NK-92 treated with Interleukin-12 subunit alpha and Interleukin-12 subunit beta, amount 100 ng/mL, for 24 hours (cell line): ENCODE results near the gene ADAMTSL1.

Experiments used
- DNase-seq: peaks from one replicate; lab custom pipeline; 2025; lab: John Stamatoyannopoulos, UW

ADAMTSL1 gene

DNA sequence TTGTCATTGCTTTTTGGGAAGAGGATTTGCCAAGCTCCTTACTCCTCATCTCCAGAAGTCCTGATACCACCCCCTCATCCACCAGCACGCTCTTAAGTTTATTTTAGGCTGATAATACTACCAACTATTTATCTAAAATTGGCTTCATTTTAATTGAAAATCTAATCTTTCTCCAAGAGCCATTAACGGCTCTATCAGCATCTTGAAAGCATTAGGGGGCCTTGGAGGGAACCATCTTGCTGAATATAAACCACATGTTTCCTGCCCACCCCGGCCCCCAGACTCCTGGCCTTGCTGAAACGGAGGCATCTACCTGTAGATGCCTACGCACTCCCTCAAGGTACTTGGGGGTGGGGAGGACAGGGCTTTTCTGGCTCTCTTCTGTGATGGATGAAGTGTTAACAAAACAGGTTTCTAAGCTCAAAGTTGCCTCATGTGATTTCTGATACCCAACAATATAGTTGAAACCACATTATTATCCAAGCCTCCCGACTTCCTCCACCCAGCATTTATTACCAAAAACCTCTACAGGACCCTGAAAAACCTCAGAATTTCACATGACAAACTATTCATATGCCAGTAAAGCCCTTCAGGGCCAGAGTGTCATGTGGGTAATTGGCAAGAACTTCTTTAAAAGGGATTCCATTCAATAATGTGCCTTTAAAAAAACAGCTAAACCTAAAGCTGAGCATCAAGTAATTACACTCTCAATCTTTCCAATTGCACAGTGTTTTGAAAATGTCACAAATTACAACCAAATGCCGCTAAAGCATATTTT lies 462.3 kb downstream of the ADAMTSL1 start:
- no peak for DNase-seq

DNA sequence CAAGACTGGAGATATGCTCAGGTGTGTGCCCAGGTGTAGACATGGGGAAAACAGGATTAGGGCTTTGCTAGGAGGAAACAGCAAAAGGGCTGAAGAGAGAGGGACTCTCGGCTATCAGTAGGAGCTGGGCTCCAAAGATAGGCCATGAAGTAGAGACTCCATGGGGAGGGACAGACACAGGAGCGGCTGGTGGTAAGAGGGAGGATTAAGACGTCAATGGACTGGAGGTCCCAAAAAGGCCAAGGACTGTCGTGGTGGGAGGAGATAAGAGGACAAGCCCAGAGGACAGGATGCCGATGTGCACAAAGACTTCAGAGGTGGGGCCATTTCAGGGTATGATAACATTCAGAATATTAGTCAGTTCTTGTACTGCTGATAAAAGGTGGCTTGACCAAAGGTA lies 466.0 kb downstream of the ADAMTSL1 start:
- no peak for DNase-seq

DNA sequence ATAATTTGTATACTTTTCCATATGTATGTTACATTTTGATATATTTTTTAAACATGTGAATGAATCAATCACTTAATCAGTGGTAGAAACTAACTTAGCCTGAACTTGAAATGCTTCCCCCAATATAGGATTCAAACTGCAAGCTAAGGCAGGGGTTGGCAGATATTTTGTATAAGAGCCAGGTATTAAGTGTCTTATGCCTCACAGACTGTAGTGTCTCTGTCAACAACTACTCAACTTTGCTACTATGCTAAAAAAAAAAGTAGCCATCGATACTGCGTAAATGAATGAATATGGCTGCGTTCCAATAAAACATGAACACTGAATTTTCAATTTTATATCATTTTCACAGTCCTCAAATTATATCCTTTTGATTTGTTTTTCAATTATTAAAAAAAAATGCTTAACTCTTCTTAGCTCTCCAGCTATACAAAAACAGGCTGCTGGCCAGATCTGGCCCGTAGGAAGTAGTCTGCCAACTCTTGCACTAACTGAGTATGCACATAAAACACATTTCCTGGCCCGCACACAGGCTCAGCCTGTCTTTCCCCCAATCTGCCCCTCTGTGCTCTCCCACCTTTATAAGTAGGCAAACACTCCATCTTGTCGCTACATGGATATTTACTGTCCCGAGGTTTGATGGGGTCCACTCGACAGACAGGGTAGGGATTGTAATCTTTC lies 467.2 kb downstream of the ADAMTSL1 start:
- DNase-seq = no peak

DNA sequence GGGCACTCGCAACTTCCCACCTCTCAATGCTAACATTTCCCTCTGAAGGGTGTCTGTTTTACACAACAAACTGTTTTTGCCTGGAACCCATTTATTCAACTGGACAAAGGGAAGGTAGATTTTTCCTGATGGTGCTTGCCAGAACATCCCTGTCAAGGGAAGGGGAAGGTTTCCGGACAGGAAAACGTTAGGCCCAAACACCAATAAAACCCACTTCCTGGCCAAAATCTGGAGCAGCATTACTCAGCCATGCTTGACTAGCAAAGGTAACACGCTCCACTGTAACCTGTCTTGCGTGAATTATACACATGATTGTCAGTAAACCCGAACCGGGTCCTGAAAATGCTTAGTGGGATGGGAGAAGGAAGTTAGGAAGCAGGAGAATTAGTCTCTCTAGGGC lies 468.8 kb downstream of the ADAMTSL1 start:
- DNase-seq = no peak

DNA sequence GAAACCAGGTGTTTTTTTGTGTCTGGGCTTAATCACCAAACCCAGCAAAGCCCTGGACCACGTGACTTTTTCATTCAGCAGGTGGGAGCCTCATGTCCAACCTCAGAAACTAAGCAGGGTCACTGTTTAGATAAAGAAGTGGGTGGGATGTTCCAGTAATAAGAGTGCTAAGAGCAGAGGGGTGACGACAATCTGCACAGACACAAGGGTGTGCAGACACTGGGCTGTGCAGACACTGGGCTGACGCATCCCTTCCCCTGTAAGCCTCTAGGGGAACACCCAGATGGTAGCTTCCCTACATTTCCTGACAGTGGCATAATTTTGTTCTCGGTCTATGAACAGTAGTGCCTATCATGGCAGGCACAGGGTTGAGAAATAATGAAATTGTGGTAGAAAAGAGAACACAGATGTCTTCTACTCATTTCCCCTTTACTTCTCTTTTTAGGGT lies 474.0 kb downstream of the ADAMTSL1 start:
- DNase-seq = no peak

DNA sequence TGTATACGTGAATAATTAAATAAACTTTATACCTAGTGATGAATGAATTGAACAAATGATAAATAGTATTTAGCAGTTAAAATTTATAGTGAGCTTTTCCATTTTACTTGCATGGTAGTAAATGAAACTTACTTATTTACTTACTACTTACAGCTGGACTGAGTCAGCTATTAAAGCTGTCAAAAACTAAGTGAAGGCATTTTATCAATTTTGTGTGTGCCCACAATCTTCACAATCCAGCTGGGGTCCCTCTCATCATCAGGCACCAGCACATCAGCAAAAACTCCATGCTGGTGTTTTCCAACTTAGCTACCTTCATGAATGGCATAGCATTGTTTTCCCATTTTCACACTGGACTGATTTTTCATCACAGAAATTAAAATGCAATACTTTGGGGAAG lies 478.0 kb downstream of the ADAMTSL1 start:
- DNase-seq = no peak

DNA sequence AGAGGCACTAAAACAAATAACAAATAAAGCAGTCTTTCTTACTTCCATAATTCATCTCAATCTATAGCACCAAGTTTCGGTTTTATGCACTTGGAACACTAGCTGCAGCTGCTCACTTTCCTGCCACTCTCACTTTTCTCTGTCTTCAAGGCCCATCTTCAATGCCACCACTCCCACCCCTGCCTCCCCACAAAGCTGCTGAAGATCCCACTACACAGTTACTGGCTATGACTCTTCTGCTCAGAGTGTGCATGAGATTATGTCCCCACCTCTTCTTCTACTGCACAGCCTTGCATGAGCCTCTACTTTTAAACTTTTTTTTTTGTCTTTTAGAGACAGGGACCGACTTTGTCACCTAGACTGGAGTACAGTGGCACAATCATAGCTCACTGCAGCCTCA lies 481.7 kb downstream of the ADAMTSL1 start:
- DNase-seq = no peak
